GM18507 (cell line): ENCODE data around the gene NSUN7.
"Not testable (repeated sequence)": the region's sequence is repeated elsewhere in the genome, so short reads cannot be mapped to it uniquely, and the experiment has no call there.

ENCODE experiments used
- DNase-seq: peaks from one replicate; pipeline ENCODE4 v3.0.0; 2011; ENCODE audit warnings: low read depth; ENCODE audit not compliant: insufficient read length; ENCODE audit errors: extremely low spot score
- FAIRE-seq: peaks from 2 replicates; lab custom pipeline; 2011; peaks lifted over from hg19 to GRCh38; lab: Jason Lieb, UNC

Gene NSUN7

GRCh38 chr4:40749717-40750460, at the start of gene NSUN7:
Gene NSUN7 (plus strand): TSS chr4:40749955. CDS start chr4:40750694, 739 bp downstream.
- FAIRE-seq (peak; percentile 49), DNase-seq (no peak)

DNA sequence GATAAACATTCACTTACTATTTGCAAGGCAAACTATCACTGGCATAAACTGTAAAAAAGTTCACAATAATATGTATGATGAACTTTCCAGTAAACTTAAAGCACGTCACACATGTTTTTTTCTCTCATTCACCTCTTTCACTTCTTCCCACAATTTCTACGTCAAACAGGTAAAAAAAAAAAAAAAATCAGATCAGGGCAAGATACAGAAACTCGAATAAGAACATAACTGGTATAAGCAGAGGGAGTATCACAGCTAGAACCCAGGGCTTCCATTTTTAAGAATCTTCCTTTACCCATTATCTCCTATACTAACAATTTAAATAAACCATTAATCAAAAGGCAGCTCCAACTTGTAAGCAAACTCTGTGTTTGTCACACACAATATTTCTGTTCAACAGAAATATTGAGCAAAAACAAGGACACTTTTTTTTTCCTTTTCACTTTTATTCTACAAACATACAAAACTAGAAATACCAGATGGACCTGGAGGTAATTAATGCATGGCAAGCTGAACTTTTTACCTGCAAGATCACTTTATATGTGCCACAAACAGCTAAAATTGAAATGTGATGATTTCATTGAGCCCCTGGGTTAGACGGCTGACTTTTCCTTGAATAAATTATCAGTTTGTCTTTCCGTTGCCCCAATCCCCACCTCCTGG, 47.5 kb upstream of the NSUN7 start:
- DNase-seq (no peak), FAIRE-seq (peak; percentile 58)

- FAIRE-seq (no peak), DNase-seq (no peak)
These were observed 47.0 kb upstream of the NSUN7 start for GRCh38 chr4:40702800-40703151.

GRCh38 chr4:40704073-40704472, 45.7 kb upstream of the NSUN7 start:
- peak; percentile 35 for FAIRE-seq
- no peak for DNase-seq

DNA sequence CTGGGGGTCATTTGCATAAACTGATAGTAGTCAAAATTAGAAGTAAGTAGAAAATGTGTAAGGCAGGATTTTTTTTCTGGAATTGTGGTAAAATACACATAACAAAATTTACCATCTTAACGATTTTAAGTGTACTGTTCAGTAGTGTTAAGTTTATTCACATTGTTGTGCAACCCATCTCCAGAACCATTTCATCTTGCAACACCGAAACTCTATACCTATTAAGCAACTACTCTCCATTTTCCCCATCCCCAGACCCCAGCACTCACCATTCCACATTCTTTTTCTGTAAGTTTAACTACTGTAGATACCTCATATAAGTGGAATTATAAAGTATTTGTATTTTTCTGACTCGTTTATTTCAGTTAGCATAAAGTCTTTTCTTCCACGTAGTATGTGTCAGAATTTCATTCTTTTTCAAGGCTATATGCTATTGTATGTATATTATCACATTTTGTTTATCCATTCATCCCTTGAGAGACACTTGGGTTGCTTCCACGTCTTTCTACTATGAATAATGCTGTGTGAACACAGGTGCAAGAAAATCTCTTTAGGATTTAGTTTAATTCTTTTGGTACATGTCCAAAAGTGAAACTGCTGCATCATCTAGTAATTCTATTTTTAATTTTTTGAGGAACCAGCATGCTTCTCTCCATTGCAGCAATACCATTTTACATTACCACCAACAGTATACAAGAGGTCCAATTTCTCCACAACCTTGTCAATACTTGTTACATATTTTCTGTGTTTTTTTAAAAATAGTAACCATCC, 39.1 kb upstream of the NSUN7 start:
- no peak for FAIRE-seq
- DNase-seq = no peak

DNA sequence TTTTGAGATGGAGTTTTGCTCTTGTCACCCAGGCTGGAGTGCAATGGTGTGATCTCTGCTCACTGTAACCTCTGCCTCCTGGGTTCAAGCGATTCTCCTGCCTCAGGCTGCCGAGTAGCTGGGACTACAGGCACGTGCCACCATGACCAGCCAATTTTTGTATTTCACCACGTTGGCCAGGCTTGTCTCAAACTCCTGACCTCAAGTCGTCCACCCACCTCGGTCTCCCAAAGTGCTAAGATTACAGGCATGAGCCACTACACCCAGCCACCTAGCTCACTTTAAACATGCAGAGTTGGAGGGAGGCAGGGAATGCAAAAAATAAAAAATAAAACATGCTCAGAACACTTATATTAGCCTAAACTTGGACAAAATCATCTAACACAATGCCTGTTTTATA, 36.8 kb upstream of the NSUN7 start:
- FAIRE-seq, DNase-seq: not testable (repeated sequence)

DNA sequence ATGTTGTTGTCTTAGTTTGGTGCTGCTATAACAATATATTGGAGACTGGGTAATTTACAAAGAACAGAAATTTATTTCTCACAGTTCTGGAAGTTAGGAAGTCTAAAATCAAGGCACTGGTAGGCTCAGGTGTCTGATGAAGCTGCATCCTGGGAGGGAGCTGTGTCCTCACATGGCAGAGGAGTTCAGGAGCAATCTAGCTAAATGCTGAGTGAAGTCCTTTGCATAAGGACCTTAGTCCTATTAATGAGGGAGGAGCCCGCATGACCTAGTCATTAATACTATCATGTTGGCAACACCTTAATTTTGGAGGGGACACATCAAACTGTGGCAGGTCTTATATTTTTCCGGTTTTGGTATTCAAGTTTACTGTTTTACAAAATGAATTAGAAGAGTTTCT, 36.0 kb upstream of the NSUN7 start:
- FAIRE-seq (no peak), DNase-seq (no peak)

DNA sequence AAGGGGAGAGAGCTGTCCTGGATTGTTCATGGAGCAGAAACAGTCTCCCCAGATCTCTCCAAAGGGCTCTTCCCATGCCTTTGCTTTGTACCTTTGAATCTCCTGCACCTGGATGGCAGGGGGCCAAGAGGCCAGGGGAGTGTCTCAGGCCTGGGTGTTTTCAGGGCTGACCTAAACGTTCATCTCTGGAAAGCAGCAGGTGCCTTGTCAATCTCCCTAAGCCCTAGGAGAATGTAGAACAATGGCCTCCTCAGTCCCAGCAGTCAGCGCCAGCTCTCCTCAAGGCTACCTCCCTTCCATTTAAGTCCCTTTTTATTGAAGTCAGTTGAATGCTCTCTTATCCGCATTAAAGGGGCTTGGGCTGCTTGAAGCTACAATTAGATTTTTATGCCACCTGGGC, 31.2 kb upstream of the NSUN7 start:
- DNase-seq = no peak
- FAIRE-seq = no peak

DNA sequence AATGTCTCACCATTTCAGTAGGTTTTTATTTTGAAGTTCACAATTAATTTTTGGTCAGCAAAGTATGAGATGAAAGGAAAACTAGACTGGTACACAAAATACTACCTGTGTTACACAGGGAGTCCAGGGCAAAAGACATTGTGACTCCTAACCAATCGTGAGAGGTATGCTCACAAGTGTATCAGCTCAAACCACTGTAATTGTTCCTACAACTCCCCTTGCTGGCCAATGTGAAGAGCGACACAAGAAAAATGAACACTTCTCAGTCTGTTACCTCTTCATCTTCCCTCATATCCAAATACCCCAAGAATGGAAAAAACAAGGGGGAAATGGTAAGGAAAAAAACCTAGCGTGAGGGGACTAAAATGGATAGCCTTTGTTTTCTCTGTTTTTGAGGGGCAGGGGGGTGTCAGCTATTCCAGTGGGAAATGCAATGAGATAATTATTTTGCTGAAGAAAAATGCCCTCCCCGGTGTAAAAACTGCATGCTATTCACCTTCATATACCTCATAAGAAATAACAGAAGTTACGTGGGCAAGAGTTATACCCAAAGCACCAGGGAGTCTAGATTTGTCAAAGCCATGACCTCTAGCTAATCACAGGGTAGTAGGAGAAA, 30.6 kb upstream of the NSUN7 start:
- FAIRE-seq = peak; percentile 93
- DNase-seq = no peak

GRCh38 chr4:40720351-40720750, 29.4 kb upstream of the NSUN7 start:
- no peak for DNase-seq
- no peak for FAIRE-seq

DNA sequence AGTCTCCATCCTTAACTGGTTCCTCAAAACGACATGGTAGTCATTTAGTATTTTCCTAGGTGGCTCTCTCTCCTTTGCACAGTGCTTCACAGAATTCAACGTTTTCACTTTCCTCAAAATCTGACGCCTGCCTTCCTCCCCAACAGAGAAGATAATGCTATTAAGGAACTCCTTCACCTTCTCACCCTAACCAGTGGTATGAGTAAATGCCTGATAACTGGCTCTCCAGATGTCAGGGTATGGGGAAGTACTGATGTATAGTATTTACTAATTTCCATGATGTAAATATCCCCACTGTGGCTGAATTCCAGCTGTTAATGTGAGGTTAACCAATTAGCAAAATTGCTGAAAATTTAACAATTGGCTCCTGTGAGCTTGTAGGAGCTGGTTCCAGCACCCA, 28.8 kb upstream of the NSUN7 start:
- FAIRE-seq = no peak
- no peak for DNase-seq

DNA sequence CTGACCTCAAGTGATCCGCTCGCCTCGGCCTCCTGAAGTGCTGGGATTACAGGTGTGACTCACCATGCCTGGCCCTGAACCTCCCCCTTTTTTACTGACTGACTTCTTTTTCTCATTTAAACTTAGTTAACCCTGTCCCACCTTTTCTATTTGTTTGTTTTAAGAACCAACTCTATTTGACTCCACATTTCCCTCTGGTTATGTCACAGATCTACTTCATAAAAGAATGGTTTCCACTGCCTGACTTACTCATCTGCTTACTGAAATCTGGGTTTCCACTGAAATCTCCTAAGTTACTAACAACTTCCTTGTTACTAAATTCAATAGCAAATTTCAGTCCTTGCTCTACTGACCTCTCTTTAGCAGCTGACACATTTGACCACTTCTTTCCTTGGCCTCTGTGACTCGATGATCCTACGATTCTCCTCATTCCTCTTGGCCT, 28.0 kb upstream of the NSUN7 start:
- DNase-seq (no peak), FAIRE-seq (peak; percentile 69)

DNA sequence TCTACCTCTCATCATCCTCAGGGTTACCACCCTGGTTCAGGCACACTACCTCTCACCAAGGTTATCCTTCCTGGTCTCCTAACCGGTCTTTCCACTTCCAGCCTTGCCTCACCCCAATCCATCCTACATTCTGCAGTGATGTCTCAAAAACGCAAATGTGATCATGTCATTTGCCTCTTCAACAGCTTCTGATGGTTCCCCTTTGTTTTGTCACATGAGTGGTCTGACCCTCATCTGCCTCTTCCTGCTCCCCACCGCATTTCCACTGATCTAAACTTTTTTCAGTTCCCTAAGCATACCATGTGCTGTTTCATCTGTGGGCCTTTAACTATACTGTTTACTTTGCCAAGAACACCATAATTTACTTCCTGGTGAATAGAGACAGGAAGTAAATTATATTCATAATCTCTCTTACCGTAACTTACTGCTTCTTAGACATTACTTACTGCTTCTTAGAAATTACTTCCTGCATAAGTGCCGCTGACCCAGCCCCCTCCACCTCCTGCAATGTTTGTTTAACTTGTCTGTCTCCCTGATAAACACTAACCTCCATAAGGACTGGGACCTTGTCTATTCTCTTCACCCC, 27.1 kb upstream of the NSUN7 start:
- peak; percentile 90 for FAIRE-seq
- no peak for DNase-seq

DNA sequence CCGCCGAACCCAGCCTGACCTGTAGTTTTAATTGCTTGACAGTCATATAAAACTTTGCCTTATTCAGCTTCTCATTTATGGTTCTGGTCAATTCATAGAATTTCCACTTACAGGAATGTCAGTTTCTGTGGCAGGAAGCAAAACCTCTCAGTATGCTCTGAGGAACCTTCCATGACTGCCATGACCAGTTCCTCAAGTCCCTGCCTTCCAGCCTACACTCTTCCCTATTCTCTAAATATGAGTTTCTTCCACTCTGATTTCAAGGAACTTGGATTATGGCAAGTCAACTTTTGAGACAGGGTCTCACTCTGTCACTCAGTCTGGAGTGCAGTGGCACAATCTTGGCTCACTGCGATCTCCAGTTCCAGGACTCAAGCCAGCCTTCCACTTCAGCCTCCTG, 26.0 kb upstream of the NSUN7 start:
- DNase-seq = no peak
- FAIRE-seq = no peak

DNA sequence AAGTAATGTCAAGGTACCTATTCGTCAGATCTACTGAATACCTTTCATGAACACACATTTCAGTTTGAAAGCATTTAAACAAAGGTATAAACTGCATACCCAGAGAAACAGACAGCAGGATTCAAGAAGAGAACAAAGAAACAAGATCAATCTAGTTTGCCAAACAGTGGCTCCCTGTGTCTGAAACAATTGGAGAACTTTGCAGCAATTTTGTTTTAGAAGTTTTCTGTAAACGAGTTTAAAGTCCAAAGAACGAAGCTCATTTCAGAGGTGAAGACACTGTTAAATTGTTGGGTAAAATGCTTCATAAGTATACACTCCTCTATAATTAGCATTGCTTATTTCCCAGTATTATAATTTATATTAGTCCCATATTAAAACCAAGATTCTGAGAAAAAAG, 21.4 kb upstream of the NSUN7 start:
- FAIRE-seq (no peak), DNase-seq (no peak)

- DNase-seq = no peak
- FAIRE-seq = no peak
These were observed 20.2 kb upstream of the NSUN7 start for GRCh38 chr4:40729555-40729954.

DNA sequence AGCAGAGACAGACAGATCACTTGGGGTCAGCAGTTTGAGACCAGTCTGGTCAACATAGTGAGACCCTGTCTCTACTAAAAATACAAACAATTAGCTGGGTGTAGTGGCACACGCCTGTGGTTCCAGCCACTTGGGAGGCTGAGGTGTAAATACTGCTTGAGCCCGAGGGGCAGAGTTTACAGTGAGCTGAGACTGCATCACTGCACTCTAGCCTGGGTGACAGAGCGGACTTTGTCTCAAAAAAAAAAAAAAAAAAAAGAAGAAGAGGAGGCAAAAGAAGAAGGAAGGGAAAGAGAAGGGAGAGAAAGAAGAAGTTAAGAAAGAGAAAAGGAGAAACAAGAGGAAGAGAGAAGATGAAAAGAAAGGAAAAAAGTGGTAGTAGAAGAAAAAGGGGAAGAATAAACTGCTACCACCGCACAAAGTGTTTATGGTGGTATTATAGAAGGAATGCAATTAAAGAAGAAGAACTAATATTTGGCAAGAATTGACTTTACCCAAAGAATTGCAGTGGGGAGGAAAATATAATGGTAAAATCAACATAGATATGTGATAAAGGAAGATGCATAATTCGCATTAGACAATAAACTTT, 19.6 kb upstream of the NSUN7 start:
- no peak for FAIRE-seq
- DNase-seq = no peak

DNA sequence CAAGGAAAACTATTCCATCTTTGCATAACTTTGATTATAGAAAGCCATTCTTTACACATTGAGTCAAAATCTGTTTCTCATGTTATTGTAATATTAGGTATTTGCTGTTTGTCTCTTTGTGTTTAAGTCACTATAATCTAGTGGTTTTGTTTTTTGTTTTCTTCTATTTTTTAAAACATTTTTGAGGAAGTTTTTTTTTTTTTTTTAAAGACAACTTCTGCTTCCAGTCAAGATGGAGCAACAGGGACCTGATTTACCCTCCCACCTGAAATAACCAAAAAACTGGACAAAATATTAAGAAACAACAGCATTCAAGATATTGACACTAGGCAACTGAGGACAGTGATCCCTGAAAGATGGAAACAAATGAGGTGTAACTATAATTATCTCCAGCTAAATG, 18.4 kb upstream of the NSUN7 start:
- no peak for FAIRE-seq

DNA sequence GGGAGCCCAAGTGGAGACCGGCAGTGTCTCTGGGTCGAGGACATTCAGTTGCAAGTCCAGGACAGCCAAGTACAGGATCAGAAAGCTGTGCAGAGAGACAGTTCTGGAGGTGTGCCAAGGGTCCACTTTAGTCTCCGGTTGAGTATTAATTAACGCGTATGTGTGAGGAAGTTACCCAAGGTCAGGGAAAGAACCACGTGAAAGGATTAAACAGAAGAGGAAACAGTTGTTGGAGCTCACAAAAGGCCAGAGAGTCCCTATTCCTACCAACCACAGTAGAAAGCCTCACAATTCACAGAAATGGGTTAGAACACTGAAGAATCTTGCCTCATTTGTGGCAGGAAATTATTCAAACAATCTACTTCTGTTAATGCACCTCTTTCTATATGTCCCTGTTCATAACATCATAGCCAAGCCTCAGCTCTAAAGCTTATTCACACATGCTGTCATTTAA, 17.9 kb upstream of the NSUN7 start:
- peak; percentile 14 for DNase-seq
- peak; percentile 85 for FAIRE-seq

More for the DNA sequence above, 18.4 kb upstream of the NSUN7 start:
- no peak for DNase-seq
